Fibroblast of lung (primary cell): ENCODE data around the gene HP. TPM values are rescaled to one million over a fixed set of nuclear protein-coding genes. Genes with fewer than 3 reads are reported as not detected.
A peak's percentile ranks its signal among the peaks of the same experiment; 100 is the strongest.

Source experiments
- DNase-seq, 2 donors: peaks; one replicate each; pipeline versions ENCODE4 v3.0.0 to v3.0.0-alpha.2; 2010; ENCODE audit warnings: low read depth in 2 of 2
- H2AFZ ChIP-seq: 2 replicates; pipeline ENCODE4 v1.5.1; 2012; ENCODE audit warnings: low read length, control low read depth, inconsistent platforms
- H3K27ac ChIP-seq: 2 replicates; pipeline ENCODE4 v1.5.1; 2011; ENCODE audit warnings: low read length, control low read depth; ENCODE audit not compliant: insufficient read depth
- H3K27me3 ChIP-seq: 2 replicates; pipeline ENCODE4 v1.5.1; 2011; ENCODE audit warnings: mild to moderate bottlenecking, low read length; ENCODE audit not compliant: control insufficient read depth, insufficient read depth
- H3K36me3 ChIP-seq: 2 replicates; pipeline ENCODE4 v1.5.1; 2011; ENCODE audit warnings: low read length; ENCODE audit not compliant: control insufficient read depth, insufficient read depth
- H3K4me1 ChIP-seq: 2 replicates; pipeline ENCODE4 v1.5.1; 2011; ENCODE audit warnings: low read length; ENCODE audit not compliant: control insufficient read depth, insufficient read depth; ENCODE audit errors: extremely low read depth
- H3K4me2 ChIP-seq: 2 replicates; pipeline ENCODE4 v1.5.1; 2011; ENCODE audit warnings: low read length, control low read depth; ENCODE audit not compliant: insufficient read depth; ENCODE audit errors: extremely low read depth
- H3K4me3 ChIP-seq, 4 experiments: fragments of 200-600 bp in 1 of 4; sonication (generic) in 1 of 4; replicated peaks in 1 of 4; 2 replicates each; pipeline ENCODE4 v1.5.1; 2011 to 2016; ENCODE audit warnings: low read length in 4 of 4, low read depth in 3 of 4, mild to moderate bottlenecking in 3 of 4, control low read depth in 2 of 4, inconsistent platforms in 1 of 4, mixed read lengths in 1 of 4; ENCODE audit not compliant: insufficient read depth in 1 of 4; ENCODE audit errors: control extremely low read depth in 1 of 4
- H3K79me2 ChIP-seq: 2 replicates; pipeline ENCODE4 v1.5.1; 2012; ENCODE audit warnings: mild to moderate bottlenecking, low read length, inconsistent platforms; ENCODE audit not compliant: control insufficient read depth, insufficient read depth
- H3K9ac ChIP-seq: 2 replicates; pipeline ENCODE4 v1.5.1; 2011; ENCODE audit warnings: mild to moderate bottlenecking, low read length, control low read depth; ENCODE audit not compliant: insufficient read depth
- H3K9me3 ChIP-seq: 2 replicates; pipeline ENCODE4 v1.5.1; 2012; ENCODE audit warnings: low read depth, low read length; ENCODE audit not compliant: control insufficient read depth, insufficient read depth
- H4K20me1 ChIP-seq: 2 replicates; pipeline ENCODE4 v1.5.1; 2011; ENCODE audit warnings: low read length; ENCODE audit not compliant: control insufficient read depth, insufficient read depth; ENCODE audit errors: extremely low read depth
- EZH2 ChIP-seq: IDR thresholded peaks from 2 replicates; pipeline ENCODE4 v1.5.1; 2012; ENCODE audit warnings: low read length, control low read depth, mild to moderate bottlenecking; ENCODE audit errors: missing control alignments
- polyA plus RNA-seq, 2 donors: library from polyadenylated mRNA; depleted of rRNA in 1 of 2; stranded (reverse) in 1 of 2; unstranded in 1 of 2; fragments of >200 nt; gene quantifications; 2 replicates each; pipeline ENCODE4 v1.2.1, GENCODE V29; 2011 to 2012; ENCODE audit warnings: missing spikeins in 1 of 2
- total RNA-seq: library from RNA; depleted of rRNA; stranded (reverse); fragments of >200 nt; gene quantifications from 2 replicates; pipeline ENCODE4 v1.2.1, GENCODE V29; 2014
- TF ChIP-seq, protein P1 (sequence below), 2 donors: IDR thresholded peaks in 1 of 2; conservative IDR thresholded peaks in 1 of 2; 1 replicate in 1 of 2; 2 replicates in 1 of 2; pipeline ENCODE4 v1.5.1; 2011 to 2012; ENCODE audit warnings: low read length in 2 of 2, control low read depth in 1 of 2, inconsistent platforms in 1 of 2, low read depth in 1 of 2, mild to moderate bottlenecking in 1 of 2

Gene HP
- total and polyA plus RNA-seq, 2 donors (not counting 1 experiment from before 2014, with no cell fraction given) = not detected

DNA sequence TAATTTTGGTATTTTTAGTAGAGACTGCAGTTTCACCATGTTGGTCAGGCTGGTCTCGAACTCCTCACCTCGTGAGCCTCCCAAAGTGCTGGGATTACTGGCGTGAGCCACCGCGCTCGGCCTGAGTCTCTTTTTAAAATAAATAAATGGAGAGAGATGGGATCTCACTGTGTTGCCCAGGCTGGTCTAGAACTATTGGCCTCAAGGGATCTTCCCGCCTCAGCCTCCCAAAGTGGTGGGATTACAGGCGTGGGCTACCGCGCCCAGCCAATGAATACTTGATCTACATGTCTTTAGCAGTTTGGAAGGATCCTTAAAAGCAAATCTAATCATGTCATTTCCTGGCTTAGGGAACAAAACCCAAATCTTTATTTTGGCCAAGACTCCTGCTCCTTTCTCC, 44.5 kb upstream of the HP start:
- Histone ChIP-seq H4K20me1 (no peaks in the 10 kb centered on the region), H3K79me2 (no peaks in the 10 kb centered on the region), H2AFZ (no peak overlapping the region), H3K4me2 (no peak overlapping the region), H3K36me3 (no peaks in the 10 kb centered on the region), H3K4me3 (no peak overlapping the region), H3K4me1 (no peaks in the 10 kb centered on the region), H3K9ac (no peak overlapping the region), H3K27me3 (no peaks in the 10 kb centered on the region), H3K9me3 (no peaks in the 10 kb centered on the region), H3K27ac (no peak overlapping the region)
- no peak for DNase-seq
- TF ChIP-seq, protein P1, sequence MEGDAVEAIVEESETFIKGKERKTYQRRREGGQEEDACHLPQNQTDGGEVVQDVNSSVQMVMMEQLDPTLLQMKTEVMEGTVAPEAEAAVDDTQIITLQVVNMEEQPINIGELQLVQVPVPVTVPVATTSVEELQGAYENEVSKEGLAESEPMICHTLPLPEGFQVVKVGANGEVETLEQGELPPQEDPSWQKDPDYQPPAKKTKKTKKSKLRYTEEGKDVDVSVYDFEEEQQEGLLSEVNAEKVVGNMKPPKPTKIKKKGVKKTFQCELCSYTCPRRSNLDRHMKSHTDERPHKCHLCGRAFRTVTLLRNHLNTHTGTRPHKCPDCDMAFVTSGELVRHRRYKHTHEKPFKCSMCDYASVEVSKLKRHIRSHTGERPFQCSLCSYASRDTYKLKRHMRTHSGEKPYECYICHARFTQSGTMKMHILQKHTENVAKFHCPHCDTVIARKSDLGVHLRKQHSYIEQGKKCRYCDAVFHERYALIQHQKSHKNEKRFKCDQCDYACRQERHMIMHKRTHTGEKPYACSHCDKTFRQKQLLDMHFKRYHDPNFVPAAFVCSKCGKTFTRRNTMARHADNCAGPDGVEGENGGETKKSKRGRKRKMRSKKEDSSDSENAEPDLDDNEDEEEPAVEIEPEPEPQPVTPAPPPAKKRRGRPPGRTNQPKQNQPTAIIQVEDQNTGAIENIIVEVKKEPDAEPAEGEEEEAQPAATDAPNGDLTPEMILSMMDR (conservative IDR thresholded peaks at IDR 0.05 in 1 of 2, IDR thresholded peaks at IDR 0.05 in 1 of 2; ENCODE audit: low read depth in 1 of 2, low read length in 2 of 2) = no peak
- TF ChIP-seq EZH2 = no peak

DNA sequence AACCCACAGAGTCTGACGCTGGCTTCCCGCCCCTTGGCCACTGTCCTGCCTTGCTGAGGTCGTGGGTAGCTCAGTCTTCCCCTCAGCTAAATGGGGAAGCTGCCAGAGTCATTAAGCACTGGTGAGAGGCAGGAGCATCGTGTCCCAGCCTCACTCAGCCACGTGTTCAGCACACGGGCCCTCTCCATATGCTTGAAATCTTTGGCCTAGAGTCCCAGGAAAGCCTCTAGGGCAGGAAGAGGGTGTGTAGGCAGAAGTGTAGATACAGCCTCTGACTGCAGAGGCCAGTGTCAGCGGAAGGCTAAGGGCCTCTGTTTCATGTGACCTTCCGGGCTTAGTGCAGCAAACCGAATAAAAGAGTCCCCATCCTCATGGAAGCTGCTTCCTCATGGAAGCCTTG, 41.7 kb upstream of the HP start:
- Histone ChIP-seq H3K9me3 (no peaks in the 10 kb centered on the region), H4K20me1 (no peaks in the 10 kb centered on the region), H2AFZ (no peak overlapping the region), H3K27me3 (no peaks in the 10 kb centered on the region), H3K4me2 (no peak overlapping the region), H3K4me3 (no peak overlapping the region), H3K4me1 (no peaks in the 10 kb centered on the region), H3K9ac (no peak overlapping the region), H3K27ac (no peak overlapping the region), H3K36me3 (no peaks in the 10 kb centered on the region), H3K79me2 (no peaks in the 10 kb centered on the region)
- no peak for TF ChIP-seq EZH2
- TF ChIP-seq, protein P1 (conservative IDR thresholded peaks at IDR 0.05 in 1 of 2, IDR thresholded peaks at IDR 0.05 in 1 of 2; ENCODE audit: low read depth in 1 of 2, low read length in 2 of 2) = no peak
- no peak for DNase-seq

DNA sequence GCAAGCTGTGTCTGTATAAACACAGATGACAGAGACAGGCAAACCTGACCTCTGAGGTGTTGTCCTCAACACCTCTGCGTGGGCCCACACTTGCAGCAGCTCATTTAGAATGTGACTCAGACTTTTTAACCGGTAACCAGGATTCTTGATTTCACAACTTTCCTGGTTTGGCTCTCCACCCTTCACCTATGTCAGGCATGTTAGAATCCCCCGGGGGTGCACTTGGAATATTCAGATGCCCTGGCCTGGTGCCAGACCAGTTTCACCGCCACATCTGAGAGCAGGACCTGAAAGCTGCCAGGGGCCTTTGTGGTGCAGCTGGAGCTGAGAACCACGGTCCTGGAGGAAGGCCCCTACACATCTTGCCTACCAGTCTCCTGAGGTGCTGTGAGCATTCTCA, 40.9 kb upstream of the HP start:
- no peak overlapping the region for H3K27ac ChIP-seq
- no peak overlapping the region for H2AFZ ChIP-seq
- H3K4me2 ChIP-seq = no peak overlapping the region
- H3K9me3 ChIP-seq = no peaks in the 10 kb centered on the region
- H3K79me2 ChIP-seq = no peaks in the 10 kb centered on the region
- peak in 1 of 2 donors; percentile 52 for DNase-seq
- TF ChIP-seq EZH2 = no peak
- TF ChIP-seq, protein P1 (conservative IDR thresholded peaks at IDR 0.05 in 1 of 2, IDR thresholded peaks at IDR 0.05 in 1 of 2; ENCODE audit: low read depth in 1 of 2, low read length in 2 of 2) = no peak
- no peaks in the 10 kb centered on the region for H3K4me1 ChIP-seq
- no peak overlapping the region for H3K4me3 ChIP-seq
- H4K20me1 ChIP-seq = no peaks in the 10 kb centered on the region
- H3K27me3 ChIP-seq = no peaks in the 10 kb centered on the region
- peaks cover 1% of the 10 kb centered on the region for H3K36me3 ChIP-seq
- H3K9ac ChIP-seq = no peak overlapping the region
